BLaER1 (cell line): ENCODE results near the gene CIROP.

Source experiments
- H3K27ac ChIP-seq: shearing (Covaris generic); formaldehyde crosslinking; 2 replicates; pipeline ENCODE4 v1.8.1; 2022
- H3K27me3 ChIP-seq: shearing (Covaris generic); formaldehyde crosslinking; 2 replicates; pipeline ENCODE4 v1.8.1; 2022
- H3K36me3 ChIP-seq: shearing (Covaris generic); formaldehyde crosslinking; 2 replicates; pipeline ENCODE4 v1.8.1; 2022
- H3K4me1 ChIP-seq: shearing (Covaris generic); formaldehyde crosslinking; 2 replicates; pipeline ENCODE4 v1.8.1; 2022
- H3K4me2 ChIP-seq: shearing (Covaris generic); formaldehyde crosslinking; 2 replicates; pipeline ENCODE4 v1.8.1; 2022
- H3K4me3 ChIP-seq: shearing (Covaris generic); formaldehyde crosslinking; 2 replicates; pipeline ENCODE4 v1.8.1; 2022
- H3K9ac ChIP-seq: shearing (Covaris generic); formaldehyde crosslinking; 2 replicates; pipeline ENCODE4 v1.8.1; 2022
- H3K9me3 ChIP-seq: shearing (Covaris generic); formaldehyde crosslinking; 2 replicates; pipeline ENCODE4 v1.8.1; 2022
- H4K20me1 ChIP-seq: shearing (Covaris generic); formaldehyde crosslinking; 2 replicates; pipeline ENCODE4 v1.8.1; 2022
- Cebpa-rat ChIP-seq: shearing (Covaris generic); IDR thresholded peaks from 2 replicates; pipeline ENCODE4 v1.8.1; 2022

The CIROP gene

GRCh38 chr14:23105348-23105824 lies 597 bp upstream of the CIROP start:
- Histone ChIP-seq H3K27me3 (no peaks in the 10 kb centered on the region), H3K9ac (no peak overlapping the region), H3K4me2 (no peak overlapping the region), H3K36me3 (no peaks in the 10 kb centered on the region), H3K27ac (no peak overlapping the region), H3K9me3 (peaks cover 11% of the 10 kb centered on the region), H3K4me1 (peaks cover 12% of the 10 kb centered on the region), H3K4me3 (no peak overlapping the region), H4K20me1 (no peaks in the 10 kb centered on the region; the same call in 1 of the 2 replicates)
- no peak for TF ChIP-seq Cebpa-rat

GRCh38 chr14:23104070-23104590 lies 659 bp downstream of the CIROP start:
- H3K27ac ChIP-seq: no peak overlapping the region
- H4K20me1 ChIP-seq: peaks cover 11% of the 10 kb centered on the region
- H3K27me3 ChIP-seq: no peaks in the 10 kb centered on the region
- H3K4me1 ChIP-seq: peaks cover 15% of the 10 kb centered on the region
- no peak overlapping the region for H3K4me3 ChIP-seq
- no peak for TF ChIP-seq Cebpa-rat
- peaks cover 11% of the 10 kb centered on the region for H3K9me3 ChIP-seq
- H3K4me2 ChIP-seq: no peak overlapping the region
- H3K36me3 ChIP-seq: peaks cover 4% of the 10 kb centered on the region
- no peak overlapping the region for H3K9ac ChIP-seq

GRCh38 chr14:23103581-23103980 lies 1.2 kb downstream of the CIROP start:
- H3K4me2 ChIP-seq: no peak overlapping the region
- no peak overlapping the region for H3K9ac ChIP-seq
- peaks cover 9% of the 10 kb centered on the region for H3K36me3 ChIP-seq
- H3K27ac ChIP-seq: no peak overlapping the region
- peaks cover 12% of the 10 kb centered on the region for H4K20me1 ChIP-seq
- no peak for TF ChIP-seq Cebpa-rat
- H3K9me3 ChIP-seq: peaks cover 7% of the 10 kb centered on the region
- no peak overlapping the region for H3K4me3 ChIP-seq
- peaks cover 15% of the 10 kb centered on the region for H3K4me1 ChIP-seq
- H3K27me3 ChIP-seq: no peaks in the 10 kb centered on the region

- peaks cover 17% of the 10 kb centered on the region for H3K36me3 ChIP-seq
- no peak for TF ChIP-seq Cebpa-rat
These were observed 2.0 kb downstream of the CIROP start for GRCh38 chr14:23102801-23103200.

GRCh38 chr14:23101986-23102625 lies 2.7 kb downstream of the CIROP start:
- no peak overlapping the region for H3K4me2 ChIP-seq
- no peak overlapping the region for H3K4me3 ChIP-seq
- H3K36me3 ChIP-seq: peaks cover 22% of the 10 kb centered on the region
- no peak for TF ChIP-seq Cebpa-rat
- H4K20me1 ChIP-seq: peaks cover 25% of the 10 kb centered on the region
- H3K27me3 ChIP-seq: no peaks in the 10 kb centered on the region
- H3K9ac ChIP-seq: no peak overlapping the region
- H3K4me1 ChIP-seq: peaks cover 26% of the 10 kb centered on the region
- H3K27ac ChIP-seq: no peak overlapping the region
- H3K9me3 ChIP-seq: no peaks in the 10 kb centered on the region

More at GRCh38 chr14:23102801-23103200, 2.0 kb downstream of the CIROP start:
- Histone ChIP-seq H3K4me2 (no peak overlapping the region), H3K27ac (no peak overlapping the region), H4K20me1 (peaks cover 18% of the 10 kb centered on the region), H3K4me1 (peaks cover 19% of the 10 kb centered on the region), H3K9ac (no peak overlapping the region), H3K27me3 (no peaks in the 10 kb centered on the region), H3K9me3 (no peaks in the 10 kb centered on the region), H3K4me3 (no peak overlapping the region)

- Histone ChIP-seq H3K4me3 (no peak overlapping the region), H3K27ac (no peak overlapping the region), H3K36me3 (peaks cover 22% of the 10 kb centered on the region), H4K20me1 (peaks cover 32% of the 10 kb centered on the region), H3K9ac (no peak overlapping the region), H3K4me1 (peaks cover 33% of the 10 kb centered on the region), H3K27me3 (no peaks in the 10 kb centered on the region), H3K9me3 (no peaks in the 10 kb centered on the region), H3K4me2 (peak overlapping the region; percentile 36)
- no peak for TF ChIP-seq Cebpa-rat
These were observed 3.4 kb downstream of the CIROP start for GRCh38 chr14:23101213-23101970.

- Histone ChIP-seq H4K20me1 (peaks cover 35% of the 10 kb centered on the region), H3K9ac (no peak overlapping the region), H3K4me3 (no peak overlapping the region), H3K9me3 (no peaks in the 10 kb centered on the region), H3K27ac (no peak overlapping the region), H3K4me2 (no peak overlapping the region), H3K27me3 (no peaks in the 10 kb centered on the region), H3K4me1 (peaks cover 38% of the 10 kb centered on the region), H3K36me3 (peaks cover 22% of the 10 kb centered on the region)
- TF ChIP-seq Cebpa-rat: no peak
These were observed 5.5 kb downstream of the CIROP start for GRCh38 chr14:23099212-23099861.

GRCh38 chr14:23097786-23098185 lies 7.0 kb downstream of the CIROP start:
- H3K27ac ChIP-seq: no peak overlapping the region
- H3K4me1 ChIP-seq: peaks cover 51% of the 10 kb centered on the region
- H3K9ac ChIP-seq: no peak overlapping the region
- no peaks in the 10 kb centered on the region for H3K9me3 ChIP-seq
- H3K4me3 ChIP-seq: no peak overlapping the region
- H3K36me3 ChIP-seq: peaks cover 28% of the 10 kb centered on the region
- peak overlapping the region; percentile 88; the same call in 1 of the 2 replicates for H3K4me2 ChIP-seq
- H4K20me1 ChIP-seq: peaks cover 50% of the 10 kb centered on the region
- no peak for TF ChIP-seq Cebpa-rat
- no peaks in the 10 kb centered on the region for H3K27me3 ChIP-seq

- Histone ChIP-seq H3K4me1 (peaks cover 39% of the 10 kb centered on the region), H3K27ac (peak within 1 kb of the TSS; percentile 94), H3K4me2 (peak within 1 kb of the TSS; percentile 93), H3K27me3 (no peaks in the 10 kb centered on the region), H3K9me3 (no peaks in the 10 kb centered on the region), H4K20me1 (peaks cover 74% of the 10 kb centered on the region), H3K9ac (peak within 1 kb of the TSS; percentile 94), H3K36me3 (peaks cover 51% of the 10 kb centered on the region), H3K4me3 (peak within 1 kb of the TSS; percentile 80)
- TF ChIP-seq Cebpa-rat: no peak
These were observed 9.3 kb downstream of the CIROP start, which contains the start of gene C14orf119 for GRCh38 chr14:23095196-23096108. TSS of gene C14orf119 (plus strand) at chr14:23095505. CDS start at chr14:23097659, 2,154 bp downstream.
